AG20443 (cell line): Measurements from ENCODE around the gene CRTC3.
"Not testable (repeated sequence)": the region's sequence is repeated elsewhere in the genome, so short reads cannot be mapped to it uniquely, and the experiment has no call there.

ENCODE experiments used
- DNase-seq: peaks from one replicate; pipeline ENCODE4 v3.0.0; 2012; ENCODE audit warnings: low spot score, mixed read lengths

CRTC3 gene

DNA sequence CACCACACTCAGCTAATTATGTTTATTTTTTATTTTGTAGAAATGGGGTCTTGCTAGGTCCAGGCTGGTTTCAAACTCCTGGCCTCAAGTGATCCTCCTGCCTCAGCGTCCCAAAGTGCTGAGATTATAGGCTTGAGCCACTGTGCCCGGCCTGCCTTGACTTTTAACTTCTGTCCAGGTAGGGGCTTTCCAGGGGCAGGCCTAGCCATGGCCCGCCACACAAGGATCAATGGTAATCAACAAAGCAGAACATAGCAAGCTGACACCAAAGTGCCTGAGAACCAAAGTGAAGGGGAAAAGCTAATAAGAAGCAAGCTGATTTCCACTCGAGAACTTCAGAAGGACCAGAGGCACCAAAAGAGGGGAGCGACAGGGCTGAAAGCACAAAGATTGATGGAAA is 9.4 kb upstream of the CRTC3 start:
- DNase-seq, result no peak

DNA sequence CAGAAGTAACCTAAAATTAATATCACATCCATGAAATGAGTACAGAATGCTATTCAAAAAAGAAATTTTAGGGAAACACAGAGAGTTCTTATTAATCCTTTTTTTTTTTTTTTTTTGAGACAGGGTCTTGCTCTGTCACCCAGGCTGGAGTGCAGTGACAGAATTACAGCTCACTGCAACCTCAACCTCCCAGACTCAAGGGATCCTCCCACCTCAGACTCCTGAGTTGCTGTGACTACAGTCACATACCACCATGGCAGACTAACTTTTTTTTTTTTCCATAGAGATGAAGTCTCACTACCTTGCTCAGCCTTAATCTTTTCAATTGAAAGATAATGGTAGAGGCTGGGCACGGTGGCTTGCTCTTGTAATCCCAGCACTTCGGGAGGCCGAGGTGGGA is 6.3 kb upstream of the CRTC3 start:
- no peak for DNase-seq

DNA sequence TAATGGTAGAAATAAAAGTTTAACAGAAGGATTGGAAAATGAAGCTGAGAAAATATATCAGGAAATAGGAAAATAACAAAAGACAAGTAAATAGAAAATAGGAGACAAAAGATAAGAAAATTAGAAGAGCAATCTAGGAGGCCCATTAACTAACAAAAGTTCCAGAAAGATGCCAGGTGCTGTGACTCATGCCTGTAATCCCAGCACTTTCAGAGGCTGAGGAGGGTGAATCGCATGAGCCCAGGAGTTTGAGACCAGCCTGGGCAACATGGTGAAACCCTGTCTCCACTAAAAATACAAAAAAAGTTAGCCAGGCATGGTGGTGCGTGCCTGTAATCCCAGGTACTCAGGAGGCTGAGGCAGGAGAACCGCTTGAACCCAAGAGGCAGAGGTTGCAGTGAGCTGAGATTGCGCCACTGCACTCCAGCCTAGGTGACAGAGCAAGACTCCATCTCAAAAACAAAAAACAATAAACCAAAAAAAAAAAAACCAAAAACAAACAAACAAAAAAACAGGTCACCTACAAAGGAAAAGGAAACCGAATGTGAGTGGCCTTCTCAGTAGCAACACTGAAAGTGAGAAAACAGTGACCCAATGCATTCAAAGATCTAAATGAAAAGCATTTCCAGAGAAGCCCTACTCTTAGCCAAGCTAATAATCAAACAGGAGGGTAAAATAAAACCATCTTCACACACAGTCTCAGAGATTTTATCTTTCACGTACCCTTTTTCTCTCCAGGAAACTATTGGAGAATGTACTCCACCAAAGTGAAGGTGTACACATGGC is 5.5 kb upstream of the CRTC3 start:
- not testable (repeated sequence) for DNase-seq

DNA sequence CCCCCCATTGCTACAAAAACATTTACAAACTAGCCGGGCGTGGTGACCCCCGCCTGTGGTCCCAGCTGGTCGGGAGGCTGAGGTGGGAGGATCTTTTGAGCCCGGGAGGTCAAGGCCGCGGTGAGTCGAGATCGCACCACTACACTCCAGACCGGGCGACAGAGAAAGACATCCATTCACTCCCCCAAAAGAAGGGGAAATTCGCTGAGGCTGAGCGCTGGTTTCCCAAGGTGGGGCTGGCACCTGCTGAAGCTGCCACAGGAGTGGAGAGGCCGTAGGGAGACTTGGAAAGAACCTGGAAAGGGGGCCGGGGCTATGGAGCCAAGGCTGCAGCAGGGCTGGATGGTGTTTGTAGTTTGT is 732 bp upstream of the CRTC3 start:
- no peak for DNase-seq

DNA sequence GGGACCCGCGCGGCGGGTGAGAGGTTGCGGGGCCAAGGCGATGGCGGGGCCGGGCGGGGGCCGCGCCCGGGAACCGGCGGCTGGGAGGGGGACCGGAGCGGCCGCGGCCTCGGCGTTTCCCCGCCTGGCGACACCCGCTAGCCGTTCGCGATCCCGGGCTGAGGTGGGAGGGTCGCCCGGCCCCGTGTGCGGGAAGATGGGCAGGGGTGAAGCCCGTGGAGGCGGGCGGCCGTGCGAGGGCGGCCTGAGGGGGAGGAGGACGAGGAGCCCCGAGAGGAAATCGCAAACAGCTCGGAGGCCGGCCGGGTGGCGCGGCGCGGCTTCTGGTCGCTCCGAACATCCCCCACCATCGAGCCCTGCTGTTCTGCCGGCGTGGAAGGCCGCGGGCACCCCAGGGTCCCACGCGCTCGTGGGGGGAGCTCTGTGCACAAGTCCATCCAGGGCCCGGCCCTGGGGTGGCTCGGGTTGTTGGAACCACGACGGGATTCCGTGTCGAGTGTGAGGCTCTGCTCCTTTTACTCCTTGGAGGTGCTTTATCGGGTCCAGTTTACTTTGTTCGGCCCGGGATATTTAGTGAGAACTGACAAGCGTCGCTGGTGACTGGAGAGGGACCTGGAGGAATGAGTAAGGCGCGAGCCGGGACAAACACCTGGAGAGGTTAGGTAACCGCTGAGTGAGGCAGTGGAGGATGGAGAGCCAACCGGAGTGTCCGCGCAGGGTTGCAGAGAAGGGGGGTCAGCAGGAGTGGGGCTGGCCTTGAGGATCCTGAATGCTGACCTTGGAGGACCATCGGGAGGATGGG is 728 bp downstream of the CRTC3 start:
- peak; percentile 76 for DNase-seq

DNA sequence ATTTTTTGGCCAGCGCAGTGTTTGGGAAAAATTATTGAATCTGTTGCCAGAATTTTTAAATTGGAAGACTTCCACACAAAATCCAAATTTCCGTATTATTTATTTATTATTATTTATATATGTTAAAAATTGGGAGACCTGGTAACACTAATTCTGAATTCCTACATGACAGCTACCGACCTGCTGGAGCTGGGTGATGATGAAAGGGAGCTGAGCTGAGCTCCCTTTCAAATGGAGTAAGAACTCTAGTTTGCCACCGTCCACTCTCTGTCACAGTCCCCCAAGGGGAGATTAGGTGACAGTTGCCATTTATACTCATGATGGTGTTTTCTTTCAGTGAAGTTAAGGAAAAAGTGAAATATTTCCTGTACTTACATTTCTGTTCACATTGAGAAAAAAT is 1.4 kb downstream of the CRTC3 start:
- peak; percentile 30 for DNase-seq

DNA sequence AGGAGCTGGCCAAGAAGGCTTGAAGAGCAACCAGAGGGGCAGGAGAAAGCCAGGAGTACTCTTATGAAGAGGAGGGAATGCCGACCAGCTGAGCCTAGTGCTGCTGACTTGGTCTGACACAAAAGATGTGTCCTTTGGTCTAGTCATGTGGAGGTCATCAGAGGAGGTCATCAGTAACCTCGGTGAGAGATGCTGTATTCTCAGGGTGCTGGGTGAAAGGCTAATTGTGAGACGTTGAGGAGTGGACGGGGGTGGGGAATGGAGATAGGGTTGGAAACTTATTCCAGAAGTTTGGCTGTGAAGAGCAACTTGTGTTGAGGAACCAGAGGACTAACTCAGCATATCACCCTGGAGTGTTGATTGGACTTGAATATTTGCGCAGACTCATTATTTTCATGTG is 5.5 kb downstream of the CRTC3 start:
- no peak for DNase-seq

DNA sequence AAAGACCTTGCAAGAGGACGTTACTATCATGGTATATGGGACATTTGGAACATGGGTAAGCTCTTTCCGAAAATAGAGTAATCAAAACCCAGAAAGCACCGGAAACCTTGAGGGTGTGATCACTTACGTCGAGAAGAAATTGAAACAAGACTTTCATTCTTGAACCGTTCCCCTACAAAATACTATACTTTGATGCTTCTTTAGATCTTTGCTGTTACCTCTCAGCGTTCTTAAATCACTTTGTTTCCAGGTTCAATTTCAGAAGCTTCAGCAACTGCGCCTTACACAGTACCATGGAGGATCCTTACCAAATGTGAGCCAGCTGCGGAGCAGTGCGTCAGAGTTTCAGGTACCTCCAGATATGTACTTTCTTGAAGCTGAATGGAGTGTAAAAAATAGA is 10.1 kb downstream of the CRTC3 start:
- DNase-seq, result no peak

DNA sequence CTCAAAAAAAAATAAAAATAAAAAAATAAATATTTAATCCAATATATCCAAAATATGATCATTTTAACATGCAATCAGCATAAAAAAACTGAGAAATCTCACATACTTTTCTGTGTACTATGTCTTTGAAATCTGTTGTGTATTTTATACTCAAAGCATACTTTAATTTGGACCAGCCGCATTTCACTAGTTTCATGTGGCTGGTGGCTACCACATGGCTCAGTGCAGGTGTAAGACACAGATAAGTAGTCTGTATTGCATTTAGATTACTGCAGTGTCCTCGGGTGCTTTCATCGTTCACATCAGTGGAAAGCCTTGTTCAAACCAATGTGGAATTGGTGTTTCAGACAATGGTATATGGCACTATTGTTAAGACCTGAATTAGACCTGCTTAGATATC is 11.0 kb downstream of the CRTC3 start:
- no peak for DNase-seq

DNA sequence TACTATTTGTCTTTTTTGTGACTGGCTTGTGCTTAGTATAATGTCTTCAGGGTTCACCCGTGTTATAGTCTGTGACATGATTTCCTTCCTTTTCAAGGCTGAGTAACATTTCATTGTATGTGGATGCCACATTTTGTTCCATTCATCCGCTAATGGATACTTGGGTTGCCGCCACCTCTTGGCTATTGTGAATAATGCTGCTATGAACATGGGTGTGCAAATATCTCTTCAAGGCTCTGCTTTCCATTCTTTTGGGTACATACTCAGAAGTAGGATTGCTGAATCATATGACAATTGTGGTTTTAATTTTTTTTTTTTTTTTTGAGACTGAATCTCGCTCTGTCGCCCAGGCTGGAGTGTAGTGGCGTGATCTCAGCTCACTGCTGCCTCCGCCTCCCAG is 15.4 kb downstream of the CRTC3 start:
- no peak for DNase-seq

DNA sequence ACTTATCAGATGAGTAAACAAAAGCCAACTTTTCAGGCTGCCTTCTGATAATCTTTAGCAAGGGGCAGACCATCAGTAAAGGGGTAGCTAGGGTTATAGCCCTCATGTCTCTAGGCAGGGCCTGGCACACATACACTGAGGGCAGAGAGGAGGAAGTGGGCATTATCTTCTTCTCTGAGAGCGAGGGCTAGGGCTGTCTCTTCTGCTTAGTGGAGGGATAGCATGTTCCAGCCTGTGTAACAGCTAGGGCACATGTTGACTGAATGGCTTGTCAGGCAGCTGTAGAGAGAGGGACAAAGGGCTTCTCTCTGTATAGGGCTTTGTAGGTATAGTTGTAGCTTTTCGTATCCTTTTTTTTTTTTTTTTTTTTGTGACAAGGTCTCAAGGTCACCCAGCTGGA is 17.8 kb downstream of the CRTC3 start:
- DNase-seq, result no peak

DNA sequence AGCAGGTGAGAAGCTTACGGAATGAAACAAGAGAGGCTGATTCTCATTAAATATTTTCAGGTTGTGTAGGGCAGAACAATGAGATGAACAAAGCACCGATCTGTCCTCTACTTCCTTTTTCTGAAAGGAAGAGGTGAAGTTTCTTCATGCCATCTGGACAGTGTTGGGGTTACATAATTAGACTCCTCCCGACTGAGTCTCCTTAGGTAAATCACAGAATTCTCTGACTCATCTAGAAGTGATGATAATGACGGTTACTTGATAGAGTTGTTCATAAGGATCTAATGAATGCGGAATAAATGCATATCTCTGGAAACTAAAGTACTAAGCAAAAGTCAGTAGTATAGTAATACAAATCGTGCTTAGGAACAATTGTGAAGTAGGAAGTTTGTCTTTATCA is 21.2 kb downstream of the CRTC3 start:
- DNase-seq, result no peak

DNA sequence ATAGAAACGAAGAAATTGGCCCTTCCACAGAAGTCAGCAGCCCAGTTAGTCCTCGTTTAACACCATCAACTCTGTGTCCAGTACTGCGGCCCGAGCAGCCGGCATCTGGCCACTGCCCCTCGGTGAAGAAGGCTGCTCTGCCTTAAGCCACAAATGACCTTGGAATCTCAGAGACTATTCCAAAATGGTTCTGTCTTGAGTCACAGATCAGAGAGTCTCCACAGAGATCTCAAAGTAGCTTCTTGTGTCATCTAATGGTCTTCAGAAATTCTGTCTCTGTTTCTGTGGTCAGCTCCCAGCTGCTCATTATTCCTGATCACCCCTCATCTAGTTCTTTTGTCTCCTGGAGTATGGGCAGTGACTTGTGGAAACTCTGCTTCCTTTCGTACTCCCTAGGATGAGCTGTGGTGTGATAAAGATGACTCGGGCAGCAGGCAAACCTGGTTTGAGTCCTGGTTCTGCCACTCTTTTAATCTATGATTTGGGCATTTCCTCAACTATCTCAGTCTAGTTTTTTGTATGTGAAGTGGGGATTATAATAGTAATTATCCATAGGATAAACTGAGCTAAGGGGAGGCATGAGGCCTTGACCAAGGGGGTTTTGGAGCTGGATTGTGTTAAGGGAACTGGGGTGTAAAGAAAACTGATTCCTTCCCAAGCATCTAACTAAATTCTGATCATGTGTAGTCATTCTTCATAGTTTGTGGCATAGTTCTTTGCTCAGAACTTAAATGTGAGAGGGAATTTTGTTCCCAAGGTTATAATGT is 22.6 kb downstream of the CRTC3 start:
- DNase-seq, result peak; percentile 89

DNA sequence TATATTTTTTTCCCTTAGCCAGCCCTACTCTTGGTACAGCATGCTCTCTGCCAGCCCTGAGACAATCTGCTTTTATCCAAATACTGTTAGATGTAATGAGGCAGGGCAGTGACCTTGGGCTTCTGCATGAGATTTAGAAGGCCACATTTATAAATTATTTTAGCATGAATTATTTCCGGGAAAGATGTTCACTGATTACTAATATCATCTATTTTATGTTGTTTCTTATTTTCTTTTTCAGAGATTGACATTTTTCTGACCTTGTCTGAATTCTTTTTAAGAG is 23.1 kb downstream of the CRTC3 start:
- no peak for DNase-seq

DNA sequence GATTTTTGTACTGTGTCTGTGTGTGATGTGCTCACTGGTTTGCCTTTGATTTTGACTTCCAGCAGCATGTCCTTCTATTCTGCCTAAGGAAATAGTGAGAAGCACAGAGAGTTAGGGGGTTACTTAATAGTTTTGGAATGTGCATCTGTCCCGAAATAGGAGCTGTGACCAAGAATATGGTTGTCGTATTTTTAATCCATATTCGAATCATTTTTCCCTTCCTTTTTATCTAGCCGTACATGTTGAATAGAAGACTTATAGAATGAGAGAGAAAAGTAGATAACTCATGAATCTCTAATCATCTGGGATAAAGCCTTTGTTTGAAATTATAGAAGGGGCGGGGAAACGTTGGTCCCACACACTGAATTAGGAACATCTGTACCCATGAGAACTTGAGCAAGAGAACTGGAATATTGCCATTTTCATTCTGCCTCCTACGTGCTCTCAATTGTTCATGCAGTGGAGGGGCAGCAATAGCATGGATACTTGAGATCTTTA is 23.6 kb downstream of the CRTC3 start:
- peak; percentile 68 for DNase-seq

DNA sequence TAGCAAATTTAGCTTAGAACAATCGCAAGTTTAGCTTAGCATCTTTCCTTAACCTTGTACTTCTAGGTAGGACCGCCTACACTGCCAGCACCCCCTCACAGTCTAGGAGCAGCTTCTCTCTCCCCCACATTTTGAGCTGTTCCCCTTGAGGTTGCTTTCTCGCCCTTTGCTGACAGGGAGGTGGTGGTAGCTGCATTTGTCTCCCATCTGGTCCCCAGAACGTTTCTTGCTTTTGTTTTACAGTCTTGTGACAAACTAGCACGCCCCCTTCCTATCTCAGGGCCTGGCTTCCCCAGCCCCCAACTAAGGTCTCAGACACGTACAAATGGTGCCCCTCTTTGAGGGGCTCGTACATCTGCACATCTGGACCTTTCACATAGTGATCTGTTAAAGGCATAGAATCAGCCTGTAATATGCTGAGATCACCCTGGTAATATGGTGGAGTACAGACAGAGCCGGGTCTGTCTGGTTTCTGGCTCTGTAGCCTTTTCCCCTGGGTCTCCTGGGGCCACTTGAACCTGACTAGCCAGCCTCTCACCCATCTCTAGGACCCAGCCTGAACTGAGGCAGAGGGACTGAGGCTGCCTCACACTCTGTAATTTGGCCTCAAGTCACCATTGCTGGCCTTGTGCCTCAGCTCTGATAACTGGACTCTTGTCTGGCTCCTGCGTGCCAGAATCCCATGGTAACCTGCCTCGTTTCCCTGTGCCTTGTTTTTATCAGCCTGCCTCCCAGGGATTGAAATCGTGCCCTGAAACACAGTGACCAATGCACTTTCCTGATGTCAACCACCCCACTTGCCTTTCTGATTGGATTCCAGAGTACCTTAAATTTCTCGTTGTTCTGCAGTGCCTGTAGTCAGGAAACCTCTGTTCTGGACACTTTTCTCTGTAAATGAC is 27.7 kb downstream of the CRTC3 start:
- peak; percentile 61 for DNase-seq

DNA sequence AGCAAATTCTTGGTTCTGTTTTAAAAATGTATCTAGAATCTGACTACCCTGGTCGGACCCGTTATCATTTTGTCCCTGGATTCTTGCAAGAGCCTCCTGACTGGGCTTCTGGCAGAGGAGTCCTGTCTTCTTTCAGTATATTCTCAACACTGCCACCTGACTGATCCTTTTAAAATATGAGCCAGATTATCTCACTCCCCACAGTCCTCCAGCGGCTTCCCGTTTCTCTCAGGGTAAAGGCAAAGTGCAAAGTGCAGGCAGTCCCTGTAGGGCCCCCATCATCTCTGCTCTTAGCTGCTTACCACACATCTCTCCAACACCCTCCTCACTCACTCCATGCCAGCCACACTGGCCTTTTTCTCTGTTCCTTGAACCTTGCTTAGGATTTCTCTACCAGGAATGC is 28.4 kb downstream of the CRTC3 start:
- DNase-seq, result no peak

DNA sequence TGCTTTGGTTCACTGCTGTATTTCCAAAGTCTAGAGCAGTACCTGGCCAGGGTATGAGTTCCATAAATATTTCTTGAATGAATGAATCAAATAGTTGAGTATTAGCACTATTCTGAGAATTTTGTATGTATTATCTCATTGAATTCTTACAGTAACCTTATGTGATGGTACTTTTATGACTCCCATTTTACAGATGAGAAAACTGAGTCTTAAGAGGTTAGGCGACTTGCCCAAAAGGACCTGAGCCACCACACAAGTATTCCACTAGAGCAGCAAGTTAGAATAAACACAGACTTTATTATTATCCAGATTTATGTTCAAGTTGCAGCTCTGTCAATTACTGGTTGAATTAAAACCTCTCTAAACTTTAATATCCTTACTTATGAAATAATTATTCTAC is 29.4 kb downstream of the CRTC3 start:
- DNase-seq, result no peak

DNA sequence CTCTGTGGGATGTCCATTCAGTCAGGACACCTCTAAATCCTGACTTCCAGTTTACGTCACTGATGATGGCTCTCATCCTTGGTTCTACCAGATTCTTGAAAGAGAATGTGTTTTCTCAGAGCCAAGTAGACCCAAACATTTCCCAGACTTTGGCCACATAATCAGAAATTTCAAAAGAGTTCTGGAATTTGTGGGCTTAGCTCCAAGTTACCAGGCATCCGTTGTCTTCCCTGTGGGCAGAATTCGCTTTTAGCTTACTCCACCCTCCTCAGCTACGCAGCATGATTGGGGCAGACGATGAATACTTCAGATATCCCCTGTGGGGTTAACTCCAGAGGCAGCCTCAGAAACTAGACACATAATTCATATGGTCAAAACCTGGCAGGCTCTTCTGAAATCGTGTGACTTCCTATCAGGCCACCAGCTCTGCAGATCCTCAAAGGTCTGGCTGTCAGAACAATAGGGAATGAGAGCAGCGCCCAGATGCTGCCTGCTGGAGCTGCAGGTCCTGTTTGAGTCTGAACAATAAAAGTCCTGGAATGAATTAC is 30.6 kb downstream of the CRTC3 start:
- peak; percentile 85 for DNase-seq

DNA sequence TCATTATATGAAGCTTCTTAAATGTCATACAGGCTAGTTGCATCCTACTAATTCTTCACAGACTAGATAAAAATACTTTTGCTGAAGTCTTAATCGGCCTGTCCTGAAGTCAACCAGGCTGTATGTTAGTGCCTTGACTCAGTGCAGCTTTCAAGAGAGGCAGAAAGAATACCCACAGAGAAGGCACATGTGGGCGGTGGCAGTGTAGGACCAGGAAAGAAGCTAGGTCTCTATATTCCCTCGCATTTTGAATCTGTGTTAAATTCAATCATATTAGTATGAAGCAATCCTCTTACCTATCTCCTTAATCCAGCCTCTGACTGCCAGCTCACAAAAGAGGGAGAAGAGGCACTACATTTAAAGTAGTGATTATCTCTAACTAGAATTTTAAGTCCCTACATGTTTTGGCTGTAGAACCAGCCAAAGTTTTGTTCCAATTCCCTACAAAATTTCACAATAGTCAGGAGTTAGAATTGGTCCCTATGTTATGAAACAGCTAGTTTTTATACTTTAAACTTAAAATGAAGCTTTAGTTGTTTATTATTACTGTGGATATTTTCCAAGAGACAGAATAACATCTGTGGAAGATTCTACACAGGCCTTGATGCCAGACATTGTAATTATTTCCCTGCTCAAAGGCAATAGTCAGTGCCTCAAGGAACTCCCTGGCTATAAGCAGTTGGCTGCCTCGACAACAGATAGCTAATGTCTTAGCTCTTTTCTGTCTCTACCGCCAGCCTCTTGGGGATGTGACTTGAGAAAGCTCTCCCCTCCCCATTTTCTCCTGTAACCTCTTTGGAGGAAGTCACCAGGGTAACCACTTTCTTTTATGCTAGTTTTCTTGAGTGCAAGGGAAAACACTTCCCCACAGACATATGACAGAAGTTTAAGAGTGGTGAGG is 31.9 kb downstream of the CRTC3 start:
- peak; percentile 50 for DNase-seq

DNA sequence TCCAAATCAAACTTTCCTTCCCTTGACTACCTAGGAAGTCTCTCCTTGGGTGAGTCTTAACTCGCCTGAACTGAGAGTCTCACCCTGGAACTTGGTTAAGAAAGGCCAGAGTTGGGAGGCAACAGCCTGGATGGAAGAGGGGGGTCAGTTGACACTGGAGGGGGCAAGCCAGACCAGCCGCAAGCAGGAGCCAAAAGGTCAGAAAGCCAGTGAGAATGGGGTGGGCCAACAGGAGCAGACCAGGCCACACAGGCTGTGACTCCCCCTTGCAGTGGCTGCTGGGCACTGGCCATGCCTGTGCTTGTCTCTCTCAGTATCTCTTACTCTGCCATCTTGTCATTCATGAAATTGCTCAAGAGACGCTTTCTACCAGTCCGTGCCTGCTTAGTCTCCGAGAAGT is 32.9 kb downstream of the CRTC3 start:
- DNase-seq, result no peak
